ENCODE data around the gene LARP6. TPM values are rescaled to one million over a fixed set of nuclear protein-coding genes. Genes with fewer than 3 reads are reported as not detected.

LARP6 gene
- total RNA-seq, 2 donors from 2014 or later: not detected

DNA sequence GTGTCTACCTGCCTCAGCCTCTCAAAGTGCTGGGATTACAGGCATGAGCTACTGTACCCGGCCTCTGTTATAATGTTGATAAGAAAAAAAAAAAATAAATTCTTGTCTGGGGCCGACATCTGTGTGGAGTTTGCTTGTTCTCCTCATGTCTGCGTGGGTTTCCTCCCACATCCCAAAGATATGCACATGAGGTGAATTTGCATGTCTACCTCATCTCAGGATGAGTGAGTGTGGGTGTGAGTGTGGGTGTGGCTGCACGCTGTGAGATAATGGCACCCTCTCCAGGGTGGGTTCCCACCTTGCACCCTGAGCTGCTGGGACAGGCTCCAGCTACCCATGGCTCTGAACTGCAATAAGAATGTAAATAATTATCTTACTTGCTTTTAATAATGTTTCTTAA lies 64.7 kb downstream of the LARP6 start:
- Mint-ChIP-seq H3K36me3 (no peaks in the 10 kb centered on the region), H3K4me3 (no peak overlapping the region), H3K9me3 (no peaks in the 10 kb centered on the region), H3K4me1 (ENCODE audit: low read depth in 2 of 2) (peaks cover 0 to 3% of the 10 kb centered on the region in 2 donors), H3K27me3 (peaks cover 5 to 15% of the 10 kb centered on the region in 2 donors), H3K27ac (no peak overlapping the region)
- no peak for ATAC-seq
- no peak for DNase-seq (ENCODE audit: low spot score)

DNA sequence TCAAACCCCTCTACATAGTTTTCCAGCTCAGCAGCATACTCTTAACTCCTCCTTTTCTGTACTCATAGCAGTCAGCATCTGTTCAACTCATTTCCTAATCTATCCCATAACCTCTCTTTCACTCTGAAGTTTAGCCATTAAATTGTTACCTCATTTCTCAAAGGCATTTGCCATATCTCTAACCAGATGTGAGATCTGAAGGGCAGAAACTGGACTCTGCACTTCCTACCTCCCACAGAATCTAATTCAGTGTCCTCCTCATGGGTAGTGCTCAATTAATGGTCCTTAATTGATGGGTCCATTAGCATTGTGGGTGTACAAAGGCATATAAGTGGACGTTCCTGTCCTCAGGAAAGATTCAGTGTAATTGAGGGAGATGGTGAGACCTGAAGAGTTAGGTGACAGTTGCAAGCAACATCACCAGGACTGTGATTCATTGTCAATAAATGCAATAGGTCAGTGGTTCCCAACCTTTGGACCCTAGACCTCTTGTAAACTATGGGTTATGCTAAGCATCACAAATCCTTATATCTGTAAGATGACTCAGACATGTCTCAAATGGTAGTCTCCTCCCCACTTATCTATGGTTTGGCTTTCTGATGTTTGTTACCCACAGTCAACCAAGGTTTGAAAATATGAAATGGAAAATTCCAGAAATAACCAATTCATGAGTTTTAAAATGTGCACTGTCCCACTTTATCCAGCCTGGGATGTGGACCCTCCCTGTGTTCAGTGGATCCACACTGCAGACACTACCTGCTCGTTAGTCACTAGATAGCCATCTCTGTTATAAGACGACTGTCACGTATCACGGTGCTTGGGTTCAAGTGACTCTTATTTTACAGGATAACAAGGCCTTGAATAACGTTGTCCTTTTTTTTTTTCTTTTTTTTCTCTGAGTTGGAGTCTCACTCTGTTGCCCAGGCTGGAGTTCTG lies 65.6 kb downstream of the LARP6 start:
- ATAC-seq (no peak), DNase-seq (ENCODE audit: low spot score) (no peak)
- Mint-ChIP-seq H3K36me3 (no peaks in the 10 kb centered on the region), H3K4me1 (ENCODE audit: low read depth in 2 of 2) (peaks cover 0 to 3% of the 10 kb centered on the region in 2 donors), H3K27me3 (peaks cover 5 to 15% of the 10 kb centered on the region in 2 donors), H3K4me3 (no peak overlapping the region), H3K27ac (no peak overlapping the region), H3K9me3 (no peaks in the 10 kb centered on the region)

- Mint-ChIP-seq H3K27ac (no peak overlapping the region), H3K4me1 (ENCODE audit: low read depth in 2 of 2) (peaks cover 0 to 3% of the 10 kb centered on the region in 2 donors), H3K4me3 (no peak overlapping the region), H3K9me3 (no peaks in the 10 kb centered on the region), H3K27me3 (peaks cover 2 to 7% of the 10 kb centered on the region in 2 donors), H3K36me3 (no peaks in the 10 kb centered on the region)
- DNase-seq (ENCODE audit: low spot score) (no peak), ATAC-seq (no peak)
Measured at GRCh38 chr15:70786996-70787395, 67.0 kb downstream of the LARP6 start.

GRCh38 chr15:70783610-70784022 lies 70.3 kb downstream of the LARP6 start:
- Mint-ChIP-seq H3K27me3 (peaks cover 14 to 15% of the 10 kb centered on the region in 2 donors), H3K4me3 (no peak overlapping the region), H3K4me1 (ENCODE audit: low read depth in 2 of 2) (peaks cover 0 to 3% of the 10 kb centered on the region in 2 donors), H3K9me3 (no peaks in the 10 kb centered on the region), H3K27ac (no peak overlapping the region), H3K36me3 (no peaks in the 10 kb centered on the region)
- DNase-seq (ENCODE audit: low spot score) (no peak), ATAC-seq (no peak)

- peaks cover 14 to 15% of the 10 kb centered on the region in 2 donors for H3K27me3 Mint-ChIP-seq
- no peak overlapping the region for H3K4me3 Mint-ChIP-seq
- no peaks in the 10 kb centered on the region for H3K36me3 Mint-ChIP-seq
- H3K4me1 Mint-ChIP-seq (ENCODE audit: low read depth in 2 of 2): peaks cover 0 to 3% of the 10 kb centered on the region in 2 donors
- DNase-seq (ENCODE audit: low spot score) (no peak), ATAC-seq (no peak)
- H3K27ac Mint-ChIP-seq: no peak overlapping the region
- H3K9me3 Mint-ChIP-seq: no peaks in the 10 kb centered on the region
Measured at GRCh38 chr15:70783041-70783440, 70.9 kb downstream of the LARP6 start.

DNA sequence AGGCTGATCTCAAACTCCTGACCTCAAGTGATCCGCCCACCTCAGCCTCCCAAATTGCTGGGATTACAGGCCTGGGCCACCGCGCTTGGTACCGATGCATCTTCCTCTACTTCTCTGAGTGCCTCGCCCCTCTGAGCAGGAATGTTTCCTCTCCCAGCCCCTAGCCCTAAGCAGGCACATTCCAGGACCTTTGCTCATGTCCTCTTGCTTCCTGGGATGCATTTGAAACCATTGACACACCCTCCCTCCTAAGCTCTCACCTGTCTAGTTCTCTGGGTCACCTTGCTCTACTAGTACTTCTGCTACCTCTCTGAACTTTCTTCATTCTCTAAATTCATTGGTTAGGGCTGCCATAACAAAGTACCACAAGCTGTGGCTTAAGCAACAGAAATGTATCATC lies 72.7 kb downstream of the LARP6 start:
- ATAC-seq (no peak), DNase-seq (ENCODE audit: low spot score) (no peak)
- no peak overlapping the region for H3K4me3 Mint-ChIP-seq
- peaks cover 0 to 3% of the 10 kb centered on the region in 2 donors for H3K4me1 Mint-ChIP-seq (ENCODE audit: low read depth in 2 of 2)
- H3K27me3 Mint-ChIP-seq: peaks cover 25 to 26% of the 10 kb centered on the region in 2 donors
- H3K9me3 Mint-ChIP-seq: no peaks in the 10 kb centered on the region
- no peak overlapping the region for H3K27ac Mint-ChIP-seq
- H3K36me3 Mint-ChIP-seq: no peaks in the 10 kb centered on the region

Other genes with a start within 250 kb of the LARP6 start
- gene UACA, start 90.6 kb downstream of the LARP6 start, total RNA-seq: 1 to 10 TPM; 2.5 to 3.6 TPM
- gene THAP10, start 38.3 kb upstream of the LARP6 start, total RNA-seq: under 1 TPM; 0.19 to 0.59 TPM
- 1 to 10 TPM in 1 of 2 donors, under 1 TPM in 1; 0.38 to 1.9 TPM for gene LRRC49, start 38.7 kb upstream of the LARP6 start, total RNA-seq

Measured in natural killer cell treated with Interleukin-12 subunit alpha and Interleukin-12 subunit beta and Interleukin-15 and Interleukin-18, amount 100 ng/mL, for 72 hours (primary cell).